ENCODE results near the gene STK17A. TPM values are rescaled to one million over a fixed set of nuclear protein-coding genes. Genes with fewer than 3 reads are reported as not detected.
"Not testable (repeated sequence)": the region's sequence is repeated elsewhere in the genome, so short reads cannot be mapped to it uniquely, and the experiment has no call there.

Gene STK17A
- total RNA-seq, 1 experiment from 2014 or later = 9.8 TPM

DNA sequence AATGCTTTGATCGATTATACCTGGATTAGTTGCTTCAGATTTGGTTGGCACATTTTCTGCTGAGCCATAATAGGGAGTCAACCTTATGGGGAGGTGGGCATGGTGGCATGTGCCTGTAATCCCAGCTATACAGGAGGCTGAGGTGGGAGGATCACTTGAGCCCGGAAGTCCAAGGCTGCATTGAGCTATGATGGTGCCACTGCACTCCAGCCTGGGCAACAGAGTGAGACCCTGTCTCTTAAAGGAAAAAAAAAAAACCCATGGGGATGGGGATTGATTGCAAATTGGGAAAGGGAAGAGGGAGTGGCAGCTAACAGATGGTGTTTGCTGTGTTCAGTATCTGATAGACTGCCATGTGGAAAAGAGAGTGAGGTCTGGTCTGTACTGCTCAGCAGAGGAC lies 11.1 kb downstream of the STK17A start:
- no peaks in the 10 kb centered on the region for H3K27me3 Mint-ChIP-seq (ENCODE audit: low read depth)
- H3K27ac Mint-ChIP-seq = peak overlapping the region in 1 of 3 experiments; percentile 41; a peak in 1 of 7 replicates

DNA sequence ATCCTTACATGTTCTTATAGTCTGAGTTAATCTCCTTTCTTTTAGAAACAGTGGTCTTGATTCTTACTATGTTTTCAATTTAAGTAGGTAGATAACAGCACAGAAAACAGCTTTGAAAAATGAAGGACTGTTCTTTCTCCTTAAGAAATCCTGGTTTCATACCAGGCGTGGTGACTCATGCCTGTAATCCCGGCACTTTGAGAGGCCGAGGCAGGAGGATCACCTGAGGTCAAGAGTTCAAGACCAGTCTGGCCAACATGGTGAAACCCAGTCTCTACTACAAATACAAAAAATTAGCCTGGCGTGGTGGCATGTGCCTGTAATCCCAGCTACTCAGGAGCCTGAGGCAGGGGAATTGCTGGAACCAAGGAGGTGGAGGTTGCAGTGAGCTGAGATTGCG lies 13.5 kb downstream of the STK17A start:
- H4K5ac ChIP-seq (ENCODE audit: insufficient read length, low read depth, low read length); H3K4me1 Mint-ChIP-seq; H3K18ac ChIP-seq (ENCODE audit: insufficient read length, low read depth, low read length); H3K23me2 ChIP-seq (ENCODE audit: insufficient read length, low read depth, low read length, poor library complexity, severe bottlenecking); H3K36me3 Mint-ChIP-seq (ENCODE audit: insufficient read depth in 1 of 3, low read depth in 3 of 3); H3K4me2 ChIP-seq (ENCODE audit: insufficient read depth, insufficient read length, low read length); H3K27me3 Mint-ChIP-seq (ENCODE audit: low read depth); H3K4me1 ChIP-seq (ENCODE audit: insufficient read depth, low read length); H3K27ac Mint-ChIP-seq; H4K91ac ChIP-seq (ENCODE audit: insufficient read length, low read depth, low read length); H3K4me3 Mint-ChIP-seq; H2BK5ac ChIP-seq (ENCODE audit: insufficient read length, low read length); H3K56ac ChIP-seq (ENCODE audit: insufficient read length, low read depth, low read length); H2BK120ac ChIP-seq (ENCODE audit: low read depth, low read length, poor library complexity, severe bottlenecking); H3K9me3 Mint-ChIP-seq; H3K9me3 ChIP-seq (ENCODE audit: control insufficient read depth, low read depth, low read length); H3T11ph ChIP-seq (ENCODE audit: low read length); H4K20me1 ChIP-seq (ENCODE audit: control insufficient read depth, insufficient read depth, insufficient read length); H2BK20ac ChIP-seq (ENCODE audit: low read depth, low read length, poor library complexity, severe bottlenecking); H3K4ac ChIP-seq (ENCODE audit: low read depth, low read length); H3K23ac ChIP-seq (ENCODE audit: insufficient read length, low read depth, low read length); H4K8ac ChIP-seq (replicated peaks; ENCODE audit: insufficient read length, low read depth, low read length); H3K79me2 ChIP-seq (ENCODE audit: insufficient read depth, low read length); H3K27me3 ChIP-seq (ENCODE audit: insufficient read depth, low read length); H2BK12ac ChIP-seq (ENCODE audit: insufficient read length, low read depth, low read length); H3K79me1 ChIP-seq (ENCODE audit: insufficient read depth, low read depth, low read length, poor library complexity, severe bottlenecking); H3K14ac ChIP-seq (ENCODE audit: insufficient read depth, low read length); H2BK15ac ChIP-seq (ENCODE audit: low read depth, low read length); H3K27ac ChIP-seq (ENCODE audit: insufficient read length, low read depth, low read length); DNase-seq; H2AK5ac ChIP-seq (ENCODE audit: insufficient read length, low read length); H2AFZ ChIP-seq (ENCODE audit: low read length); H3K9ac ChIP-seq (ENCODE audit: extremely low read depth, insufficient read length, low read length): not testable (repeated sequence)
- no CpG with 5 or more reads among the region's 5 CpGs for WGBS (ENCODE audit: extremely low coverage, insufficient read length, low lambda C conversion rate)

More for the DNA sequence above, 11.1 kb downstream of the STK17A start:
- H2BK120ac ChIP-seq (ENCODE audit: low read depth, low read length, poor library complexity, severe bottlenecking) = no peak overlapping the region
- H3K4me1 ChIP-seq (ENCODE audit: insufficient read depth, low read length) = peaks cover 3% of the 10 kb centered on the region; the same call in 1 of the 2 replicates
- H2AFZ ChIP-seq (ENCODE audit: low read length) = no peak overlapping the region
- H3K56ac ChIP-seq (ENCODE audit: insufficient read length, low read depth, low read length) = no peak overlapping the region
- Mint-ChIP-seq H3K4me3 (no peak overlapping the region; a peak in 1 of 5 replicates), H3K9me3 (no peaks in the 10 kb centered on the region), H3K36me3 (ENCODE audit: insufficient read depth in 1 of 3, low read depth in 3 of 3) (peaks cover 3 to 9% (median 3%) of the 10 kb centered on the region in 3 experiments; a peak in 5 of 7 replicates), H3K4me1 (peaks cover 3 to 6% of the 10 kb centered on the region in 2 experiments)
- H2BK15ac ChIP-seq (ENCODE audit: low read depth, low read length) = no peak overlapping the region
- no peak overlapping the region for H3K14ac ChIP-seq (ENCODE audit: insufficient read depth, low read length)
- no peak overlapping the region for H3K4me2 ChIP-seq (ENCODE audit: insufficient read depth, insufficient read length, low read length)
- no peak overlapping the region for H2BK12ac ChIP-seq (ENCODE audit: insufficient read length, low read depth, low read length)
- H3K23me2 ChIP-seq (ENCODE audit: insufficient read length, low read depth, low read length, poor library complexity, severe bottlenecking) = no peaks in the 10 kb centered on the region
- H4K20me1 ChIP-seq (ENCODE audit: control insufficient read depth, insufficient read depth, insufficient read length) = no peaks in the 10 kb centered on the region
- H4K8ac ChIP-seq (replicated peaks; ENCODE audit: insufficient read length, low read depth, low read length) = no peak overlapping the region
- no peaks in the 10 kb centered on the region for H3K79me1 ChIP-seq (ENCODE audit: insufficient read depth, low read depth, low read length, poor library complexity, severe bottlenecking)
- H3K23ac ChIP-seq (ENCODE audit: insufficient read length, low read depth, low read length) = no peak overlapping the region
- no peaks in the 10 kb centered on the region for H3K27me3 ChIP-seq (ENCODE audit: insufficient read depth, low read length)
- no peak overlapping the region for H4K91ac ChIP-seq (ENCODE audit: insufficient read length, low read depth, low read length)
- H3K9ac ChIP-seq (ENCODE audit: extremely low read depth, insufficient read length, low read length) = no peak overlapping the region
- H3K9me3 ChIP-seq (ENCODE audit: control insufficient read depth, low read depth, low read length) = no peaks in the 10 kb centered on the region
- TF ChIP-seq, protein P1, sequence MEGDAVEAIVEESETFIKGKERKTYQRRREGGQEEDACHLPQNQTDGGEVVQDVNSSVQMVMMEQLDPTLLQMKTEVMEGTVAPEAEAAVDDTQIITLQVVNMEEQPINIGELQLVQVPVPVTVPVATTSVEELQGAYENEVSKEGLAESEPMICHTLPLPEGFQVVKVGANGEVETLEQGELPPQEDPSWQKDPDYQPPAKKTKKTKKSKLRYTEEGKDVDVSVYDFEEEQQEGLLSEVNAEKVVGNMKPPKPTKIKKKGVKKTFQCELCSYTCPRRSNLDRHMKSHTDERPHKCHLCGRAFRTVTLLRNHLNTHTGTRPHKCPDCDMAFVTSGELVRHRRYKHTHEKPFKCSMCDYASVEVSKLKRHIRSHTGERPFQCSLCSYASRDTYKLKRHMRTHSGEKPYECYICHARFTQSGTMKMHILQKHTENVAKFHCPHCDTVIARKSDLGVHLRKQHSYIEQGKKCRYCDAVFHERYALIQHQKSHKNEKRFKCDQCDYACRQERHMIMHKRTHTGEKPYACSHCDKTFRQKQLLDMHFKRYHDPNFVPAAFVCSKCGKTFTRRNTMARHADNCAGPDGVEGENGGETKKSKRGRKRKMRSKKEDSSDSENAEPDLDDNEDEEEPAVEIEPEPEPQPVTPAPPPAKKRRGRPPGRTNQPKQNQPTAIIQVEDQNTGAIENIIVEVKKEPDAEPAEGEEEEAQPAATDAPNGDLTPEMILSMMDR (conservative IDR thresholded peaks at IDR 0.05) = no peak
- DNase-seq = no peak
- no peak overlapping the region for H3K18ac ChIP-seq (ENCODE audit: insufficient read length, low read depth, low read length)
- H2BK20ac ChIP-seq (ENCODE audit: low read depth, low read length, poor library complexity, severe bottlenecking) = no peak overlapping the region
- no peak overlapping the region for H3K4ac ChIP-seq (ENCODE audit: low read depth, low read length)
- whole genome bisulfite sequencing (ENCODE audit: extremely low coverage, insufficient read length, low lambda C conversion rate) = no CpG with 5 or more reads among the region's 2 CpGs
- no peak overlapping the region for H4K5ac ChIP-seq (ENCODE audit: insufficient read length, low read depth, low read length)
- H3K79me2 ChIP-seq (ENCODE audit: insufficient read depth, low read length) = peaks cover 2% of the 10 kb centered on the region; the same call in 1 of the 2 replicates
- no peak overlapping the region for H3K27ac ChIP-seq (ENCODE audit: insufficient read length, low read depth, low read length)
- H3T11ph ChIP-seq (ENCODE audit: low read length) = no peak overlapping the region
- H2BK5ac ChIP-seq (ENCODE audit: insufficient read length, low read length) = no peak overlapping the region
- H2AK5ac ChIP-seq (ENCODE audit: insufficient read length, low read length) = no peak overlapping the region

Data from H9 (cell line).